Activated CD8-positive, alpha-beta T cell treated with anti-CD3 and anti-CD28 coated beads for 36 hours (primary cell): ENCODE results near the gene DNAAF8. TPM values are rescaled to one million over a fixed set of nuclear protein-coding genes. Genes with fewer than 3 reads are reported as not detected.
"Not testable (repeated sequence)": the region's sequence is repeated elsewhere in the genome, so short reads cannot be mapped to it uniquely, and the experiment has no call there.

Experiments used
- ATAC-seq: fragments of 200-7000 bp; cut with Tn5 transposase; one replicate; pipeline ENCODE4 v1.10.0; 2021; ENCODE audit warnings: mild to moderate bottlenecking, moderate library complexity
- CTCF ChIA-PET: fragments of 350-600 bp; sonication (Branson Sonifier 250); formaldehyde crosslinking; loops from one replicate; lab custom pipeline; 2021; ENCODE audit warnings: antibody characterized with exemption; lab: Charles Lee
- POLR2A ChIA-PET: fragments of 350-600 bp; sonication (Branson Sonifier 250); formaldehyde crosslinking; loops from one replicate; lab custom pipeline; 2021; ENCODE audit warnings: antibody characterized with exemption; lab: Charles Lee
- DNase-seq: peaks from one replicate; pipeline ENCODE4 v3.0.0-alpha.2; 2020
- H3K27ac Mint-ChIP-seq: one replicate; pipeline ENCODE4 v1.8.0; 2021; ENCODE audit warnings: mild to moderate bottlenecking, mixed read lengths
- H3K27me3 Mint-ChIP-seq: one replicate; pipeline ENCODE4 v1.8.0; 2021; ENCODE audit warnings: mixed read lengths
- H3K36me3 Mint-ChIP-seq: one replicate; pipeline ENCODE4 v1.8.0; 2021; ENCODE audit warnings: low read depth, mixed read lengths
- H3K4me1 Mint-ChIP-seq: one replicate; pipeline ENCODE4 v1.8.0; 2021; ENCODE audit warnings: low read depth, mixed read lengths
- H3K4me3 Mint-ChIP-seq: one replicate; pipeline ENCODE4 v1.8.0; 2021; ENCODE audit warnings: mild to moderate bottlenecking, moderate library complexity, mixed read lengths
- H3K9me3 Mint-ChIP-seq: one replicate; pipeline ENCODE4 v1.8.0; 2021; ENCODE audit warnings: mixed read lengths
- intact Hi-C: fragments of 100-400 bp; cut with micrococcal nuclease; formaldehyde crosslinking; loops from one replicate; pipeline ENCODE4 v1.10.0; 2022
- total RNA-seq, 2 experiments: library from RNA; stranded (reverse); gene quantifications; one replicate each; pipeline ENCODE4 v1.2.3, GENCODE V29; 2021
- TF ChIP-seq, protein P1 (sequence below): fragments of 200-600 bp; IDR thresholded peaks from one replicate; pipeline ENCODE4 v1.8.0; 2022; ENCODE audit warnings: antibody characterized with exemption, mild to moderate bottlenecking

DNAAF8 gene
- total RNA-seq, 2 experiments from 2014 or later: 0.18 to 0.38 TPM

GRCh38 chr16:4733747-4734062, 632 bp upstream of the DNAAF8 start:
- TF ChIP-seq, protein P1, sequence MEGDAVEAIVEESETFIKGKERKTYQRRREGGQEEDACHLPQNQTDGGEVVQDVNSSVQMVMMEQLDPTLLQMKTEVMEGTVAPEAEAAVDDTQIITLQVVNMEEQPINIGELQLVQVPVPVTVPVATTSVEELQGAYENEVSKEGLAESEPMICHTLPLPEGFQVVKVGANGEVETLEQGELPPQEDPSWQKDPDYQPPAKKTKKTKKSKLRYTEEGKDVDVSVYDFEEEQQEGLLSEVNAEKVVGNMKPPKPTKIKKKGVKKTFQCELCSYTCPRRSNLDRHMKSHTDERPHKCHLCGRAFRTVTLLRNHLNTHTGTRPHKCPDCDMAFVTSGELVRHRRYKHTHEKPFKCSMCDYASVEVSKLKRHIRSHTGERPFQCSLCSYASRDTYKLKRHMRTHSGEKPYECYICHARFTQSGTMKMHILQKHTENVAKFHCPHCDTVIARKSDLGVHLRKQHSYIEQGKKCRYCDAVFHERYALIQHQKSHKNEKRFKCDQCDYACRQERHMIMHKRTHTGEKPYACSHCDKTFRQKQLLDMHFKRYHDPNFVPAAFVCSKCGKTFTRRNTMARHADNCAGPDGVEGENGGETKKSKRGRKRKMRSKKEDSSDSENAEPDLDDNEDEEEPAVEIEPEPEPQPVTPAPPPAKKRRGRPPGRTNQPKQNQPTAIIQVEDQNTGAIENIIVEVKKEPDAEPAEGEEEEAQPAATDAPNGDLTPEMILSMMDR: no peak
- ChIA-PET POLR2A (interaction anchor here (0.8 to 1.9 kb wide), 5 partner anchors 13 to 41 kb away, joined by 3 to 10 read pairs (median 3); partner anchors contain the start of genes NUDT16L1 and ZNF500), CTCF (interaction anchor here (1.0 to 2.1 kb wide), 4 partner anchors 27 to 222 kb away, joined by 3 to 12 read pairs (median 6); partner anchors contain the start of gene MGRN1)
- H3K9me3 Mint-ChIP-seq: no peaks in the 10 kb centered on the region
- H3K27ac Mint-ChIP-seq: peak overlapping the region; percentile 75
- peaks cover 16% of the 10 kb centered on the region for H3K4me1 Mint-ChIP-seq
- DNase-seq (peak; percentile 57), ATAC-seq (peak; percentile 8)
- peaks cover 8% of the 10 kb centered on the region for H3K36me3 Mint-ChIP-seq
- H3K4me3 Mint-ChIP-seq: peak overlapping the region; percentile 88
- intact Hi-C loops: no loop called here
- H3K27me3 Mint-ChIP-seq: no peaks in the 10 kb centered on the region

- Mint-ChIP-seq H3K9me3 (no peaks in the 10 kb centered on the region), H3K27me3 (no peaks in the 10 kb centered on the region), H3K4me3 (peak overlapping the region; percentile 88), H3K4me1 (peaks cover 16% of the 10 kb centered on the region), H3K27ac (peak overlapping the region; percentile 70), H3K36me3 (peaks cover 3% of the 10 kb centered on the region)
- peak; percentile 84 for ATAC-seq
- ChIA-PET POLR2A (interaction anchor here (0.7 to 1.9 kb wide), 7 partner anchors 8 to 42 kb away, joined by 3 to 10 read pairs (median 4); partner anchors contain the start of gene NUDT16L1), CTCF (interaction anchor here (0.8 to 2.1 kb wide), 7 partner anchors 26 to 221 kb away, joined by 3 to 12 read pairs (median 5); partner anchors contain the start of gene MGRN1)
- intact Hi-C loops: no loop called here
- DNase-seq: peak; percentile 97
- TF ChIP-seq, protein P1: no peak
Measured at GRCh38 chr16:4734730-4735535, 596 bp downstream of the DNAAF8 start.

DNA sequence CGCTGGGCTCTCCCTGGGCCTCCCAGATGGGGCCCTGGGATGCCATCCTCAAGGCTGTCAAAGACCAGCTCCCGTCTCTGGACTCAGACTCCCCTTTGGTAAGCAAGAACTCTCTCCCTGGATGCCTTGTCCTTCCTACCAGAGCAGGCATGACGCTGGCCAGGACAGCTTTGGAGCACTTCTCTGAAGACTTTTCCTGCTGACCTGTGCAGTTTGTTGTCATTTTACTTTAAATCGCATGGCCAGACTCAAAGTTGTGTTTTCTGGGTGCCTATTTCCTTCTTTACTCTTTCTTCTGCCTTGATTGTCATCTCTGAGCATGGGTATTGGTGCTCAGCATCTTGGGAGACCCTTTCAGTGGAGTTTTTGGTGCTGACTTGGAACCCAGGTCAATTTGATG, 2.2 kb downstream of the DNAAF8 start:
- ChIA-PET CTCF (no interaction called here), POLR2A (interaction anchor here (1.0 to 1.4 kb wide), 4 partner anchors 10 to 60 kb away, joined by 3 to 4 read pairs (median 3); no protein-coding TSS in a partner anchor)
- Mint-ChIP-seq H3K36me3 (no peaks in the 10 kb centered on the region), H3K4me3 (no peak overlapping the region), H3K4me1 (peaks cover 16% of the 10 kb centered on the region), H3K9me3 (no peaks in the 10 kb centered on the region), H3K27me3 (no peaks in the 10 kb centered on the region), H3K27ac (no peak overlapping the region)
- ATAC-seq (no peak), DNase-seq (no peak)
- TF ChIP-seq, protein P1: no peak
- intact Hi-C loops: no loop called here

GRCh38 chr16:4737545-4737944, 3.2 kb downstream of the DNAAF8 start:
- DNase-seq (no peak), ATAC-seq (no peak)
- Mint-ChIP-seq H3K4me1 (peaks cover 13% of the 10 kb centered on the region), H3K27ac (no peak overlapping the region), H3K9me3 (no peaks in the 10 kb centered on the region), H3K27me3 (no peaks in the 10 kb centered on the region), H3K4me3 (no peak overlapping the region), H3K36me3 (no peaks in the 10 kb centered on the region)
- ChIA-PET POLR2A (interaction anchor here (0.9 to 1.2 kb wide), 3 partner anchors 27 to 65 kb away, joined by 3 to 4 read pairs (median 3); partner anchors contain the start of gene ROGDI), CTCF (no interaction called here)
- intact Hi-C loops: no loop called here
- TF ChIP-seq, protein P1: no peak

DNA sequence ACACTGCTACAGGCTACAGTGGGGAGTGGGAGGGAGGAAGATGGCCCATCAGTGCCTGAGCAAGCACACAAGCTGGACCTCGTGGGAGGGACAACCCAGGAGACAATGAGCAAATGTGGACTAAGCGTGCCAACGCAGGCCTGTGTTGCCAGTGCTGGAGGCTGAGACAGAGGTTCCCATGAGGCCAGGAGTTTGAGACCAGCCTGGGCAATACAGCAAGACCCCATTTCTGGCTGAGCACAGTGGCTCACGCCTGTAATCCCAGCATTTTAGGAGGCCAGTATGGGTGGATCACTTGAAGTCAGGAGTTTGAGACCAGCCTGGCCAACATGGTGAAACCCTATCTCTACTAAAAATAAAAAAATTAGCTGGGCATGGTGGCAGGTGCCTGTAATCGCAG, 4.0 kb downstream of the DNAAF8 start:
- intact Hi-C loops, H3K36me3 Mint-ChIP-seq, H3K4me3 Mint-ChIP-seq, H3K9me3 Mint-ChIP-seq, H3K27me3 Mint-ChIP-seq, DNase-seq, H3K27ac Mint-ChIP-seq, ATAC-seq, CTCF ChIA-PET: not testable (repeated sequence)
- POLR2A ChIA-PET: interaction anchor here (0.9 kb wide), 1 partner anchor 64 kb away, joined by 4 read pairs; the partner anchor contains the start of gene ROGDI
- H3K4me1 Mint-ChIP-seq: peaks cover 14% of the 10 kb centered on the region
